IMR-90 (cell line): ENCODE data around the gene TAS2R4. TPM values are rescaled to one million over a fixed set of nuclear protein-coding genes. Genes with fewer than 3 reads are reported as not detected.

ENCODE experiments used
- ATAC-seq: fragments of 200-7000 bp; cut with Tn5 transposase; 2 replicates; pipeline ENCODE4 v1.9.1; 2020; ENCODE audit warnings: low read depth, mild to moderate bottlenecking, moderate library complexity
- BruUV-seq: library from RNA; stranded (reverse); fragments of 400-500 nt; replicated peaks from 2 replicates; lab custom pipeline; 2021; lab: Mats Ljungman, UMichigan
- CTCF ChIA-PET: fragments of 300-600 bp; formaldehyde crosslinking; extraction: SDS; loops from one replicate; lab custom pipeline; 2021; ENCODE audit warnings: antibody characterized with exemption; lab: Yijun Ruan, JAX
- POLR2A ChIA-PET: fragments of 300-600 bp; sonication (Branson Sonifier 250); formaldehyde crosslinking; loops from one replicate; lab custom pipeline; 2022; ENCODE audit warnings: antibody characterized with exemption; ENCODE audit not compliant: unreplicated experiment; lab: Charles Lee
- DNase-seq: peaks from one replicate; pipeline ENCODE4 v3.0.0; 2013
- H2AFZ ChIP-seq: replicated peaks from 2 replicates; pipeline ENCODE3; 2013; ENCODE audit warnings: low read length, mild to moderate bottlenecking; ENCODE audit not compliant: poor library complexity
- H2AK5ac ChIP-seq: 2 replicates; pipeline ENCODE4 v1.6.1; 2013; ENCODE audit warnings: low read depth, low read length, inconsistent platforms
- H2AK9ac ChIP-seq: replicated peaks from 2 replicates; pipeline ENCODE3; 2013; ENCODE audit warnings: mild to moderate bottlenecking, low read depth, low read length, moderate library complexity; ENCODE audit not compliant: poor library complexity
- H2BK120ac ChIP-seq: 2 replicates; pipeline ENCODE4 v1.6.1; 2013; ENCODE audit warnings: low read depth, low read length, inconsistent platforms
- H2BK15ac ChIP-seq: 3 replicates; pipeline ENCODE4 v1.6.1; 2013; ENCODE audit warnings: low read depth, low read length, inconsistent platforms
- H2BK20ac ChIP-seq: 2 replicates; pipeline ENCODE4 v1.6.1; 2013; ENCODE audit warnings: low read depth, mild to moderate bottlenecking, inconsistent platforms, low read length, moderate library complexity
- H2BK5ac ChIP-seq: 2 replicates; pipeline ENCODE4 v1.6.1; 2013; ENCODE audit warnings: mild to moderate bottlenecking, low read depth, low read length, inconsistent platforms; ENCODE audit not compliant: poor library complexity, severe bottlenecking
- H3K14ac ChIP-seq: replicated peaks from 2 replicates; pipeline ENCODE4 v1.6.1; 2013; ENCODE audit warnings: low read depth, low read length, inconsistent platforms
- H3K18ac ChIP-seq: 2 replicates; pipeline ENCODE4 v1.6.1; 2013; ENCODE audit warnings: low read depth, low read length, control low read depth
- H3K23ac ChIP-seq: 2 replicates; pipeline ENCODE4 v1.6.1; 2013; ENCODE audit warnings: low read depth, low read length, inconsistent platforms
- H3K27ac ChIP-seq: 2 replicates; pipeline ENCODE4 v1.5.1; 2013; ENCODE audit warnings: mild to moderate bottlenecking, control low read depth, low read length; ENCODE audit not compliant: insufficient read depth
- H3K27me3 ChIP-seq: 2 replicates; pipeline ENCODE4 v1.6.1; 2013; ENCODE audit warnings: low read length; ENCODE audit not compliant: control insufficient read depth, insufficient read depth
- H3K36me3 ChIP-seq: 2 replicates; pipeline ENCODE4 v1.6.1; 2013; ENCODE audit warnings: low read length, mixed read lengths; ENCODE audit not compliant: control insufficient read depth, insufficient read depth
- H3K4ac ChIP-seq: 2 replicates; pipeline ENCODE4 v1.6.1; 2013; ENCODE audit warnings: low read depth, low read length, inconsistent platforms
- H3K4me1 ChIP-seq: 2 replicates; pipeline ENCODE4 v1.6.1; 2013; ENCODE audit warnings: low read length, mixed read lengths; ENCODE audit not compliant: control insufficient read depth, insufficient read depth
- H3K4me2 ChIP-seq: 2 replicates; pipeline ENCODE4 v1.6.1; 2013; ENCODE audit warnings: low read depth, mild to moderate bottlenecking, control low read depth, low read length, moderate library complexity
- H3K4me3 ChIP-seq: 2 replicates; pipeline ENCODE4 v1.5.1; 2013; ENCODE audit warnings: low read depth, mild to moderate bottlenecking, control low read depth, low read length, moderate library complexity; ENCODE audit not compliant: insufficient read depth
- H3K56ac ChIP-seq: 2 replicates; pipeline ENCODE4 v1.6.1; 2013; ENCODE audit warnings: low read length, inconsistent platforms; ENCODE audit not compliant: insufficient read depth; ENCODE audit errors: extremely low read depth
- H3K79me1 ChIP-seq, 2 experiments: 2 replicates each; pipeline ENCODE4 v1.6.1; 2013; ENCODE audit warnings: low read length in 2 of 2, inconsistent platforms in 1 of 2, low read depth in 1 of 2
- H3K9ac ChIP-seq: 2 replicates; pipeline ENCODE4 v1.6.1; 2013; ENCODE audit warnings: low read depth, low read length, control low read depth
- H3K9me1 ChIP-seq: 2 replicates; pipeline ENCODE4 v1.6.1; 2013; ENCODE audit warnings: low read length, inconsistent platforms; ENCODE audit not compliant: insufficient read depth
- H3K9me3 ChIP-seq: 2 replicates; pipeline ENCODE4 v1.6.1; 2013; ENCODE audit warnings: low read length; ENCODE audit not compliant: control insufficient read depth, insufficient read depth
- H4K20me1 ChIP-seq: 2 replicates; pipeline ENCODE4 v1.6.1; 2013; ENCODE audit warnings: low read length, inconsistent platforms; ENCODE audit not compliant: insufficient read depth
- H4K5ac ChIP-seq: 2 replicates; pipeline ENCODE4 v1.6.1; 2013; ENCODE audit warnings: mild to moderate bottlenecking, low read depth, low read length, control low read depth
- H4K8ac ChIP-seq, 2 experiments: 2 replicates each; pipeline ENCODE4 v1.6.1; 2013; ENCODE audit warnings: low read depth in 2 of 2, low read length in 2 of 2, control low read depth in 1 of 2, inconsistent platforms in 1 of 2
- H4K91ac ChIP-seq: 2 replicates; pipeline ENCODE4 v1.6.1; 2013; ENCODE audit warnings: low read depth, low read length, inconsistent platforms; ENCODE audit not compliant: insufficient read depth
- CHD1 ChIP-seq: IDR thresholded peaks from 2 replicates; pipeline ENCODE4 v1.6.1; 2012; ENCODE audit warnings: low read depth, low read length, improper control_type of control experiment
- MAZ ChIP-seq: IDR thresholded peaks from 2 replicates; pipeline ENCODE4 v1.6.1; 2012; ENCODE audit warnings: low read depth, mild to moderate bottlenecking, low read length, improper control_type of control experiment, moderate library complexity, borderline replicate concordance
- RCOR1 ChIP-seq: IDR thresholded peaks from 2 replicates; pipeline ENCODE4 v1.6.1; 2012; ENCODE audit warnings: mild to moderate bottlenecking, low read length, improper control_type of control experiment; ENCODE audit not compliant: insufficient replicate concordance
- RFX5 ChIP-seq: IDR thresholded peaks from 2 replicates; pipeline ENCODE4 v1.8.0; 2012; ENCODE audit warnings: low read depth, mild to moderate bottlenecking, low read length, moderate library complexity
- WGBS, 2 experiments: methylation state at CpG; one replicate each; pipeline versions ENCODE4 v1.1.5 to v1.1.7; 2013; ENCODE audit warnings: missing lambda C conversion rate in 2 of 2; ENCODE audit not compliant: insufficient read length in 1 of 2; ENCODE audit errors: extremely low coverage in 2 of 2; 5-methylcytosine and 5-hydroxymethylcytosine counted together
- dilution Hi-C: fragments of 300-500 bp; cut with HindIII; formaldehyde crosslinking; loops from one replicate; pipeline ENCODE4 v1.14.3; 2018; ENCODE audit warnings: low sequenced_read_pairs; ENCODE audit not compliant: unreplicated experiment
- in situ Hi-C: fragments of 300-500 bp; cut with MboI; formaldehyde crosslinking; loops from 3 replicates; pipeline ENCODE4 v1.14.3; 2019; ENCODE audit warnings: low sequenced_read_pairs, inconsistent platforms, mixed read lengths
- intact Hi-C: fragments of 100-400 bp; cut with micrococcal nuclease; formaldehyde crosslinking; loops from 2 replicates; pipeline ENCODE4 v1.10.0; 2022
- polyA plus RNA-seq, 3 experiments: library from polyadenylated mRNA; depleted of rRNA; stranded (reverse); fragments of >200 nt; gene quantifications; 2 replicates each; pipeline ENCODE4 v1.2.3, GENCODE V29; 2012; ENCODE audit warnings: low replicate concordance in 1 of 3
- total RNA-seq: library from RNA; depleted of rRNA; stranded (reverse); fragments of >200 nt; gene quantifications from 2 replicates; pipeline ENCODE4 v1.2.3, GENCODE V29; 2012
- TF ChIP-seq, protein P1 (sequence below): conservative IDR thresholded peaks from 2 replicates; pipeline ENCODE4 v1.5.1; 2012; ENCODE audit warnings: mild to moderate bottlenecking, low read depth, low read length, improper control_type of control experiment
- TF ChIP-seq, protein P2 (sequence below): fragments of 150-350 bp; IDR thresholded peaks from 2 replicates; pipeline ENCODE4 v1.6.1; 2017; ENCODE audit warnings: mild to moderate bottlenecking, antibody characterized with exemption, low read length, low read depth
- TF ChIP-seq, protein P3 (sequence below): fragments of 150-350 bp; IDR thresholded peaks from 2 replicates; pipeline ENCODE4 v1.6.1; 2016; ENCODE audit warnings: low read depth, mild to moderate bottlenecking, low read length, moderate library complexity, borderline replicate concordance

Gene TAS2R4
- total and polyA plus RNA-seq, 2 of the 4 experiments (the other 2 are of a cell fraction) = 0.14 to 0.18 TPM

DNA sequence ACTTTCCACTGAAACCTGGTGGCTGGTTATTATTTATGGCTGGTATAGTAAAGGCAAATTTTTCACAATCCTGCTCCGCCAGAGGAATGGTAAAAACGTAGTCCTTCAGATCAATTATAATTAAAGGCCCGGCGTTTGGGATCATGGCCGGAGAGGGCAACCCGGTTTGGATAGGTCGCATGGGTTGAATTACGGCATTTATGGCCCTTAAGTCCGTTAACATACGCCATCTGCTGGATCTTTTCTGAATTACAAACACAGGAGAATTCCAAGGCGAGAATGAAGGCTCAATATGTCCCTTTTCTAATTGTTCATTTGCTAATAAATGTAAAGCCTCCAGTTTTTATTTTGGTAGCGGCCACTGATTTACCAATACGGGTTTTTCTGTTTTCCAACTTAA, 23.8 kb upstream of the TAS2R4 start:
- intact Hi-C loops (no loop called here), dilution Hi-C loops (no loop called here), in situ Hi-C loops (no loop called here)
- no peaks in the 10 kb centered on the region for H3K27me3 ChIP-seq
- H3K4me2 ChIP-seq = no peak overlapping the region
- H2BK120ac ChIP-seq = no peak overlapping the region
- H4K20me1 ChIP-seq = no peaks in the 10 kb centered on the region
- no peak overlapping the region for H3K14ac ChIP-seq
- H4K5ac ChIP-seq = no peak overlapping the region
- no peak overlapping the region for H3K27ac ChIP-seq
- H3K9me1 ChIP-seq = no peaks in the 10 kb centered on the region
- H4K91ac ChIP-seq = no peak overlapping the region
- 90% methylated on average over 2 of the region's 13 CpGs; no CpG with 5 or more reads in 1 of the 2 experiments for WGBS, 2 experiments
- H3K56ac ChIP-seq = no peak overlapping the region
- H4K8ac ChIP-seq = no peak overlapping the region
- H2AFZ ChIP-seq = no peak overlapping the region
- H3K4ac ChIP-seq = no peak overlapping the region
- no peak overlapping the region for H2BK15ac ChIP-seq
- H3K79me1 ChIP-seq = no peaks in the 10 kb centered on the region
- ChIA-PET CTCF (interaction anchor here (0.6 kb wide), 1 partner anchor 684 kb away, joined by 4 read pairs; no protein-coding TSS in a partner anchor), POLR2A (no interaction called here)
- no peak overlapping the region for H3K4me3 ChIP-seq
- peaks cover 44% of the 10 kb centered on the region for H3K36me3 ChIP-seq
- ATAC-seq (no peak), DNase-seq (no peak)
- H3K18ac ChIP-seq = no peak overlapping the region
- no peak overlapping the region for H3K9ac ChIP-seq
- no peaks in the 10 kb centered on the region for H3K4me1 ChIP-seq
- no TSS peak for BruUV-seq
- no peak overlapping the region for H2BK5ac ChIP-seq
- H2BK20ac ChIP-seq = no peak overlapping the region
- H2AK9ac ChIP-seq = no peak overlapping the region
- H3K9me3 ChIP-seq = peaks cover 15% of the 10 kb centered on the region
- H2AK5ac ChIP-seq = no peak overlapping the region
- no peak overlapping the region for H3K23ac ChIP-seq
- TF ChIP-seq, protein P1, sequence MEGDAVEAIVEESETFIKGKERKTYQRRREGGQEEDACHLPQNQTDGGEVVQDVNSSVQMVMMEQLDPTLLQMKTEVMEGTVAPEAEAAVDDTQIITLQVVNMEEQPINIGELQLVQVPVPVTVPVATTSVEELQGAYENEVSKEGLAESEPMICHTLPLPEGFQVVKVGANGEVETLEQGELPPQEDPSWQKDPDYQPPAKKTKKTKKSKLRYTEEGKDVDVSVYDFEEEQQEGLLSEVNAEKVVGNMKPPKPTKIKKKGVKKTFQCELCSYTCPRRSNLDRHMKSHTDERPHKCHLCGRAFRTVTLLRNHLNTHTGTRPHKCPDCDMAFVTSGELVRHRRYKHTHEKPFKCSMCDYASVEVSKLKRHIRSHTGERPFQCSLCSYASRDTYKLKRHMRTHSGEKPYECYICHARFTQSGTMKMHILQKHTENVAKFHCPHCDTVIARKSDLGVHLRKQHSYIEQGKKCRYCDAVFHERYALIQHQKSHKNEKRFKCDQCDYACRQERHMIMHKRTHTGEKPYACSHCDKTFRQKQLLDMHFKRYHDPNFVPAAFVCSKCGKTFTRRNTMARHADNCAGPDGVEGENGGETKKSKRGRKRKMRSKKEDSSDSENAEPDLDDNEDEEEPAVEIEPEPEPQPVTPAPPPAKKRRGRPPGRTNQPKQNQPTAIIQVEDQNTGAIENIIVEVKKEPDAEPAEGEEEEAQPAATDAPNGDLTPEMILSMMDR = peak; percentile 6; the same call in 1 of the 2 replicates
- no peak for TF ChIP-seq RFX5
- no peak for TF ChIP-seq RCOR1
- no peak for TF ChIP-seq CHD1
- no peak for TF ChIP-seq MAZ
- TF ChIP-seq, protein P2, sequence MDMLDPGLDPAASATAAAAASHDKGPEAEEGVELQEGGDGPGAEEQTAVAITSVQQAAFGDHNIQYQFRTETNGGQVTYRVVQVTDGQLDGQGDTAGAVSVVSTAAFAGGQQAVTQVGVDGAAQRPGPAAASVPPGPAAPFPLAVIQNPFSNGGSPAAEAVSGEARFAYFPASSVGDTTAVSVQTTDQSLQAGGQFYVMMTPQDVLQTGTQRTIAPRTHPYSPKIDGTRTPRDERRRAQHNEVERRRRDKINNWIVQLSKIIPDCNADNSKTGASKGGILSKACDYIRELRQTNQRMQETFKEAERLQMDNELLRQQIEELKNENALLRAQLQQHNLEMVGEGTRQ = no peak
- TF ChIP-seq, protein P3, sequence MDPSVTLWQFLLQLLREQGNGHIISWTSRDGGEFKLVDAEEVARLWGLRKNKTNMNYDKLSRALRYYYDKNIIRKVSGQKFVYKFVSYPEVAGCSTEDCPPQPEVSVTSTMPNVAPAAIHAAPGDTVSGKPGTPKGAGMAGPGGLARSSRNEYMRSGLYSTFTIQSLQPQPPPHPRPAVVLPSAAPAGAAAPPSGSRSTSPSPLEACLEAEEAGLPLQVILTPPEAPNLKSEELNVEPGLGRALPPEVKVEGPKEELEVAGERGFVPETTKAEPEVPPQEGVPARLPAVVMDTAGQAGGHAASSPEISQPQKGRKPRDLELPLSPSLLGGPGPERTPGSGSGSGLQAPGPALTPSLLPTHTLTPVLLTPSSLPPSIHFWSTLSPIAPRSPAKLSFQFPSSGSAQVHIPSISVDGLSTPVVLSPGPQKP = no peak
